Nephron progenitor cell (in vitro differentiated cells): Measurements from ENCODE around the gene PTMS.
A peak's percentile ranks its signal among the peaks of the same experiment; 100 is the strongest.

Experiments
- DNase-seq: peaks from one replicate; pipeline ENCODE4 v3.0.0; 2021
- H3K27ac Mint-ChIP-seq: 2 replicates; pipeline ENCODE4 v1.8.0; 2021; ENCODE audit warnings: mild to moderate bottlenecking, moderate library complexity, mixed read lengths
- H3K27me3 Mint-ChIP-seq: 2 replicates; pipeline ENCODE4 v1.8.0; 2021; ENCODE audit warnings: mild to moderate bottlenecking, low read depth, mixed read lengths; ENCODE audit not compliant: poor library complexity
- H3K36me3 Mint-ChIP-seq: 2 replicates; pipeline ENCODE4 v1.8.0; 2021; ENCODE audit warnings: low read depth, mixed read lengths
- H3K4me1 Mint-ChIP-seq: 2 replicates; pipeline ENCODE4 v1.8.0; 2021; ENCODE audit warnings: mixed read lengths
- H3K4me3 Mint-ChIP-seq: 2 replicates; pipeline ENCODE4 v1.8.0; 2021; ENCODE audit warnings: mild to moderate bottlenecking, moderate library complexity, mixed read lengths
- H3K9me3 Mint-ChIP-seq: 2 replicates; pipeline ENCODE4 v1.8.0; 2021; ENCODE audit warnings: mild to moderate bottlenecking, moderate library complexity, mixed read lengths
- CTCF ChIP-seq: fragments of 200-600 bp; sonication (generic); IDR thresholded peaks from 2 replicates; pipeline ENCODE4 v1.5.0; 2021; ENCODE audit warnings: antibody characterized with exemption

The PTMS gene

GRCh38 chr12:6772331-6772695, 6.2 kb downstream of the PTMS start, which contains the start of gene LAG3:
Gene LAG3, plus strand, starts transcription at chr12:6772520. Its CDS starts 333 bp downstream, at chr12:6772853.
- H3K27me3 Mint-ChIP-seq: peaks cover 12% of the 10 kb centered on the region
- H3K4me1 Mint-ChIP-seq: peaks cover 76% of the 10 kb centered on the region
- no peak for DNase-seq
- no peaks in the 10 kb centered on the region for H3K9me3 Mint-ChIP-seq
- peak within 1 kb of the TSS; percentile 90 for H3K27ac Mint-ChIP-seq
- no peak for TF ChIP-seq CTCF
- H3K36me3 Mint-ChIP-seq: peaks cover 39% of the 10 kb centered on the region
- H3K4me3 Mint-ChIP-seq: peak within 1 kb of the TSS; percentile 75

- Mint-ChIP-seq H3K9me3 (no peaks in the 10 kb centered on the region), H3K27me3 (peaks cover 15% of the 10 kb centered on the region), H3K4me3 (peak overlapping the region; percentile 75), H3K36me3 (peaks cover 45% of the 10 kb centered on the region), H3K27ac (no peak overlapping the region), H3K4me1 (peaks cover 77% of the 10 kb centered on the region)
- no peak for TF ChIP-seq CTCF
- DNase-seq: no peak
These were observed 6.8 kb downstream of the PTMS start for GRCh38 chr12:6772726-6773589.

- H3K4me3 Mint-ChIP-seq: peak overlapping the region; percentile 75
- H3K27ac Mint-ChIP-seq: no peak overlapping the region
- peaks cover 18% of the 10 kb centered on the region for H3K27me3 Mint-ChIP-seq
These were observed 7.6 kb downstream of the PTMS start for GRCh38 chr12:6773590-6774351.

GRCh38 chr12:6774499-6775062, 8.4 kb downstream of the PTMS start:
- Mint-ChIP-seq H3K4me1 (peaks cover 77% of the 10 kb centered on the region), H3K27ac (peak overlapping the region; percentile 74), H3K36me3 (peaks cover 49% of the 10 kb centered on the region), H3K4me3 (peak overlapping the region; percentile 50), H3K9me3 (no peaks in the 10 kb centered on the region), H3K27me3 (peaks cover 18% of the 10 kb centered on the region)
- no peak for DNase-seq
- no peak for TF ChIP-seq CTCF

More at GRCh38 chr12:6773590-6774351, 7.6 kb downstream of the PTMS start:
- Mint-ChIP-seq H3K4me1 (peaks cover 77% of the 10 kb centered on the region), H3K36me3 (peaks cover 49% of the 10 kb centered on the region), H3K9me3 (no peaks in the 10 kb centered on the region)
- no peak for TF ChIP-seq CTCF
- DNase-seq: peak; percentile 58

- H3K9me3 Mint-ChIP-seq: no peaks in the 10 kb centered on the region
- peaks cover 18% of the 10 kb centered on the region for H3K27me3 Mint-ChIP-seq
- no peak for DNase-seq
- H3K27ac Mint-ChIP-seq: no peak overlapping the region
- H3K36me3 Mint-ChIP-seq: peaks cover 49% of the 10 kb centered on the region
- peaks cover 74% of the 10 kb centered on the region for H3K4me1 Mint-ChIP-seq
- H3K4me3 Mint-ChIP-seq: peak overlapping the region; percentile 50
- no peak for TF ChIP-seq CTCF
These were observed 9.3 kb downstream of the PTMS start for GRCh38 chr12:6775185-6776174.
